Fibroblast of mammary gland (primary cell): ENCODE data around the gene SEMA6D.

Experiments used
- DNase-seq: peaks from one replicate; pipeline ENCODE4 v3.0.0-alpha.2; 2010; ENCODE audit warnings: low read depth
- H3K4me3 ChIP-seq: 2 replicates; pipeline ENCODE4 v1.5.1; 2011; ENCODE audit warnings: low read depth, mild to moderate bottlenecking, low read length, moderate library complexity; ENCODE audit not compliant: control insufficient read depth
- TF ChIP-seq, protein P1 (sequence below): conservative IDR thresholded peaks from 2 replicates; pipeline ENCODE4 v1.5.1; 2011; ENCODE audit warnings: low read depth, low read length, inconsistent platforms; ENCODE audit not compliant: control insufficient read depth, insufficient read depth

SEMA6D gene

DNA sequence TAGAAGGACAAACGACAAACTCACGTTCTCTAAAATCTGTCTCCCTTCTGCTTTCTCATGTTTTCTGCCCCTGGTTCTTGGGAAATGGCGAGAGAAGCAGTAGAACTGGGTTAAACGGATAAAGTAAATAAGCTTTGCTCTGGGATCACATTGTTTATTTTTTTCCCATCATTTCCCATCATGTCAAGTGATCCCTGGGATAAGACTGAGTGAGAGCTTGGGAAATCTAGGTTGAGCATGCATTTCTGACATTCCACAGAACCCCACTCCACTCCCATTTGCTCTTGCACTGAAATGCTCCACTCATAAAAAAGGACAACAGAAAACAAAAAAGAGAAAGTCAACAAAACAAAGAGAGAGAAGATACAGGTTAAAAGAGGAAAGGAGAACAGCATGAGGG, 69.1 kb downstream of the SEMA6D start:
- no peak overlapping the region for H3K4me3 ChIP-seq
- TF ChIP-seq, protein P1, sequence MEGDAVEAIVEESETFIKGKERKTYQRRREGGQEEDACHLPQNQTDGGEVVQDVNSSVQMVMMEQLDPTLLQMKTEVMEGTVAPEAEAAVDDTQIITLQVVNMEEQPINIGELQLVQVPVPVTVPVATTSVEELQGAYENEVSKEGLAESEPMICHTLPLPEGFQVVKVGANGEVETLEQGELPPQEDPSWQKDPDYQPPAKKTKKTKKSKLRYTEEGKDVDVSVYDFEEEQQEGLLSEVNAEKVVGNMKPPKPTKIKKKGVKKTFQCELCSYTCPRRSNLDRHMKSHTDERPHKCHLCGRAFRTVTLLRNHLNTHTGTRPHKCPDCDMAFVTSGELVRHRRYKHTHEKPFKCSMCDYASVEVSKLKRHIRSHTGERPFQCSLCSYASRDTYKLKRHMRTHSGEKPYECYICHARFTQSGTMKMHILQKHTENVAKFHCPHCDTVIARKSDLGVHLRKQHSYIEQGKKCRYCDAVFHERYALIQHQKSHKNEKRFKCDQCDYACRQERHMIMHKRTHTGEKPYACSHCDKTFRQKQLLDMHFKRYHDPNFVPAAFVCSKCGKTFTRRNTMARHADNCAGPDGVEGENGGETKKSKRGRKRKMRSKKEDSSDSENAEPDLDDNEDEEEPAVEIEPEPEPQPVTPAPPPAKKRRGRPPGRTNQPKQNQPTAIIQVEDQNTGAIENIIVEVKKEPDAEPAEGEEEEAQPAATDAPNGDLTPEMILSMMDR: no peak
- DNase-seq: no peak

DNA sequence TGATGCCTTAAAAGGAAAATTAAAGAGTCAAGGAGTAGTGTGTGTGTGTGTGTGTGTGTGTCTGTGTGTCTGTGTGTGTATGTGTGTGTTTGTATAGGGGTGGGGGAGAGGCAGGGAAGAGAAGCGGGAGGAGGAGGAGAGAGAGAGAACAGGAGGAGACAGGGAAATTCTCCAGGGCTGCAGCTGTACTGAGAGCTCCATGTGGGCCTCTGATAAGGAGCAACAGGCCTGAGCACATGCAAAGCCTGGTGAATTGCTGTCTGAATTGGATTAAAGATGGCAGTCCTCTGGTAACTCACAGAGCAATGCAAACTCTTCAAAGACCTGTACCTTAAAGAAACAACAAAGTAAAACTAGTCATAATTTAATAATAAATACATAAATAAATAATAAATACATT, 70.6 kb downstream of the SEMA6D start:
- no peak for DNase-seq
- TF ChIP-seq, protein P1: no peak

DNA sequence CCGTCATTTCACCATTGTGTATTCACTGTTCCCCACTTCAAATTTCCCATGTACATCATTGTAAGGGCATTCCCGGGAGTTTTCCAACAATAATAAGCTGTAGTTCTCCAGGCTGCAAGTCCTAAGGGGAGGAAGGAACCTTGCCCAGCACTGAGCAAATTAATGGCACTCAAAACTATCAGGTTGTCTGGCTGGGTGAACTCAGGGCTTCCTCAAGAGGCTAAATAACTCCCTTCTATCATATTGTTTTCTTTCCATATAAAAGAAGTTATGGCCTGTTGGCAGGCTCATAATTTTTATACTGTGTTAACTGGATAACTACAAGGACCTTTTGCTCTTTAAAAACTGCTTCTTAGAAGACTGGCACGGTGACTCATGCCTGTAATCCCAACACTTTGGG, 71.4 kb downstream of the SEMA6D start:
- TF ChIP-seq, protein P1: no peak
- DNase-seq: no peak
- H3K4me3 ChIP-seq: no peak overlapping the region

More for the DNA sequence above, 70.6 kb downstream of the SEMA6D start:
- no peak overlapping the region for H3K4me3 ChIP-seq

DNA sequence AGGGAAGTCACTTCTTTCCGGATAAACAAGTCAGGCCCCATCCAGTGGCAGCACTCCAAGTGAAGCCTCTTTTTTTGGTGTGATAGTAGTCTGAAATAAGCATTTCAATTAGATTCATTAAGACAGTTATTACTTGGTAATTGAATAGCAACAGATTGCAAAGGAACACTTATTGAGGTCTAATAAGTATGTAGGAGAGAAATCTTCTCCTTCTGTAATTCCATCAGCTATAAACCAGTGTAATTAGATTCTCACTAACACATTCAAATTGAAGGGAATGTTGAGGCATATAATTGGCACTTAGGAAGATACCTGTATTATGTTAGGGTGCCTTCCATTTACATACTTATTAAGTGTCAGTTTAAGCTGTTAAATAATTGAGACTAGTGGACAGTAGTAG, 73.9 kb downstream of the SEMA6D start:
- DNase-seq: no peak
- H3K4me3 ChIP-seq: no peak overlapping the region
- TF ChIP-seq, protein P1: no peak

DNA sequence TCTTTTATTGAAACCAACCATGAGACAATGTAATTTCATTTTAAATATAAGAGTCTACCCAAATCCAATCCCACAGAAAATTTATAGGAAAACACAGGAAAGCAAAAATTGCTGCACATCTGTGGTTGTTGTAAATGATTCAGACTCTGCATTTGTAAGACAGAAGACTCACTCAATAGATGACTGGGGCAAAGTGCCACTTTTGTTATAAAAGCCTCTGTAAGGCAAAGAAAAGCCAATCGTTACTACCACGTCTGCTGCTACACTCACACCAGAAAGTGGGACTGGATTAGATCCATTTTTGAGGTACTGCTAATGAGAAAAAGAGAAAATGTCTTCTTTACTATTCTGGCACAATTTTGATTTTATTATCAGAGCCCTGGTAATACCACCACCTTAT, 74.9 kb downstream of the SEMA6D start:
- DNase-seq: no peak
- TF ChIP-seq, protein P1: no peak
- H3K4me3 ChIP-seq: no peak overlapping the region

DNA sequence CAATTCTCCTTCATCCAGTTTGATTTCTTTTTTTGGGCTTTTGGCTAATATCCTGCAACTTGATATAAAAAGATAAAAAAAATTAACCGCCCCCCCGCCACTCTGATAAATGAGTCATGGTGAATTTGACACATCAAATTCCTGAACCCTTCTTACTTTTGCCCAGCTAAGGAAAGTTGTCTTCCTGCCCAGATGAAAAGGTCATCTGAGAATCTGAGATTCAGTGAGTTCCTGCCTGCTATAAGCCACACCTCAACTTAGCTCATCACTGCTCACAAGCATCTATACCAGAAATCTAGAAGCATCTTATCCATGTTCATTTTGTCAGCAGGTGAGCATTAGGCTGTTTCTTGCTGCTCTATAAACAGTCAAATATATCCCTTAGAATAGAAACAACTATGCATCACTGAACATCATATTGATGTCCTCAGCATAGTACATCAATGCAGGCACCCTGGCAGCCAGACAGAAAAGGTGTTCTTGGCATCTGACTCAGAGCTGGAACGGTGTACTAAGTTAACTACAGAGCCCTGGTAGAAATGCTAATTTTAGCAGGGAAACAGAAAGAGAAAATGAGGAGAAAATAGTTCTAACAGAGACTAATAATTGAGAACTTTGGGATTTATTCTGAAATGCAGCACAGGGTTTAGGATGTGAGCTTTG, 77.1 kb downstream of the SEMA6D start:
- DNase-seq: peak; percentile 4
- H3K4me3 ChIP-seq: no peak overlapping the region
- TF ChIP-seq, protein P1: no peak

DNA sequence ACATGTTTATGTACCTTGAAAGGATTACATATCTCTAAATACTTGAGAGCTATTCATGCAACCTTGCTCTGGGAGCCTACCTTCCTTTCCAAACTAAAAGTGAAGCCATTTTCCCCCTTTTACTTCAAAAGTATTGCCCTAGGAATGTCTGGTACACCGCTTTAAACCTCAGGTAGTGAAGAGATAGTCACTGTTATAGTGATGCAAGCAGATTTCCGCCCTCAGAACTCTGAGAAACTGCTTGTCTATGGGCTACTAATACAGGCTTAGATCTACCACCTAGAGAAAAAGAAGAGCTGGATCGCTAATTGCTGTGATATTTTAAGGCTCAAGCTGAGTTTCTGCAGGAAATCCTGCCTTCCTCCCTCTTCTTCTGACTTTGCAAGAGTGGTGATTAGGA, 78.6 kb downstream of the SEMA6D start:
- TF ChIP-seq, protein P1: no peak
- no peak overlapping the region for H3K4me3 ChIP-seq
- no peak for DNase-seq
